Erythroblast (primary cell): ENCODE results near the gene SSR2.

Experiments used
- DNase-seq, 2 experiments: peaks; one replicate each; lab custom pipeline; 2025; lab: John Stamatoyannopoulos, UW
- GATA1 ChIP-seq: IDR thresholded peaks from 2 replicates; pipeline ENCODE4 v1.6.1; 2011; ENCODE audit warnings: low read depth, mild to moderate bottlenecking, control low read depth, low read length, moderate library complexity
- POLR2A ChIP-seq: IDR thresholded peaks from 2 replicates; pipeline ENCODE4 v1.6.1; 2011; ENCODE audit warnings: mild to moderate bottlenecking, low read length

The SSR2 gene

DNA sequence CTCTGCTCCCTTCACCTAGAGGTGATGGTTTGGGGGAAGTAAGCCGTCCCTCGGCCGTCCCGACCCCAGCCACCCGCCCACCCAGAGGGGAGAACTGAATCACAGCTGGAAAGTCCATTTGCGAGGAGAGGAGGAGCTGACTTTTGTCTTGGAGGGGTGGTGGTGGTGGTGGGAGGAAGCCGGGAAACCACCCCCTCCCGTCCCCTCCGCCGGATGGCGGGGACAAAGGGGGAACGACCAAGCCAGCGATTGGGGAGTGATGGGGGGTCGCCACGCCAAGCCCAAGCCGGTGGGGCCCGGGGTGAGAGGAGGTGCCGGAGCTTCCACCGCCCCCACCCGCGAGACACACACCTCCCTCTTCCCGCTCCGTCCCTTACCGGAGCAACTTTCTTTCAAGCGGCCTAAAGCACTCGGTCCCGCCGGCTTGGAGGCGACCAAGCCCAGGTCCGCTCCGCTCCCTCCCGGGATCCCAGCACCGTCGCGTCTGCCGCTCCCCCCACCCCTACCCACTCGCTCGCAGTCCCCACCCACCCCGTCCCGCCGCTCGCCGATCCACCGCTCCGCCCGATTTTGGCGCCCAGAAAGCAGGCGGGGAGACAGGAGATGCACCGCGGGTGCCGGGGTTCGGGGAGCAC is 42.9 kb downstream of the SSR2 start:
- TF ChIP-seq POLR2A (no peak), GATA1 (no peak)
- peak; percentile 58 to 74 for DNase-seq

DNA sequence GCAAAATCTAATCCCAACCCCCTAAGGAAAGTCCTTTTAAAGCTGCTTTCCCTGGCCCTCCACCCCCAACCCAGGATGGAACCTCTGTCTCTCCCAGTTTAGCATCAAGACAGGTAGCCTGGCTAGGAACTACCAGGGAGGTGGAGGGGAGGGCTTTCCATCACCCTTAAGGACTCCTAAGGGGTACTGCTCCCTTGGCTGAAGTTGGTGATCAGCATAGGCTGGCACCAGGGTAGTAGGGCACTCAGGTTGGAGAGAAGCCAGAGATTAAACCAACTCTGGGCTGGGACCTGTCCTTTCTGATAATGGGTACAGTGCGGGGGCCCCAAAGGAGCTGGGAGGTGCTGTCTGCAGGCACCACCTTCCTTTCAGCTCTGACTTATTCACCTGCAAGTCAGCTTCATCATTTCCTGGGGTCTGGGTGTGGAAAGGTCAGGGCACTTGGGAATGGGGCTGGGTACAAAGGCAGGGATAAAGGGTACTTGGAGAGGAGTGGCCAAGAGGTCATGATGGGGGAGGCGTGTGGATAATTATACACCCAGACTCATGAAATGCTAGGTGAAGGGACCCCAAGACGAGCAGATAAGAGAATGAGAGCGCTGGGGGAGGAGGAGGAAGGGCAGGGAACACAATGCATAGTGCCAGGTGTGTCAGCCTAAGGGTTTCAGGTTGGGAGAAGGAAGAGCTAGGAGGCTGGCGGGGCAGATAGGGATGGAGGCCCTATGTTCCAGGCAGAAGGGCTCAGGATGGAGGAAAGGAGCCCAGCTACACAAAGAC is 43.6 kb downstream of the SSR2 start:
- TF ChIP-seq POLR2A (peak; percentile 80), GATA1 (no peak)
- peak; percentile 62 to 66 for DNase-seq

DNA sequence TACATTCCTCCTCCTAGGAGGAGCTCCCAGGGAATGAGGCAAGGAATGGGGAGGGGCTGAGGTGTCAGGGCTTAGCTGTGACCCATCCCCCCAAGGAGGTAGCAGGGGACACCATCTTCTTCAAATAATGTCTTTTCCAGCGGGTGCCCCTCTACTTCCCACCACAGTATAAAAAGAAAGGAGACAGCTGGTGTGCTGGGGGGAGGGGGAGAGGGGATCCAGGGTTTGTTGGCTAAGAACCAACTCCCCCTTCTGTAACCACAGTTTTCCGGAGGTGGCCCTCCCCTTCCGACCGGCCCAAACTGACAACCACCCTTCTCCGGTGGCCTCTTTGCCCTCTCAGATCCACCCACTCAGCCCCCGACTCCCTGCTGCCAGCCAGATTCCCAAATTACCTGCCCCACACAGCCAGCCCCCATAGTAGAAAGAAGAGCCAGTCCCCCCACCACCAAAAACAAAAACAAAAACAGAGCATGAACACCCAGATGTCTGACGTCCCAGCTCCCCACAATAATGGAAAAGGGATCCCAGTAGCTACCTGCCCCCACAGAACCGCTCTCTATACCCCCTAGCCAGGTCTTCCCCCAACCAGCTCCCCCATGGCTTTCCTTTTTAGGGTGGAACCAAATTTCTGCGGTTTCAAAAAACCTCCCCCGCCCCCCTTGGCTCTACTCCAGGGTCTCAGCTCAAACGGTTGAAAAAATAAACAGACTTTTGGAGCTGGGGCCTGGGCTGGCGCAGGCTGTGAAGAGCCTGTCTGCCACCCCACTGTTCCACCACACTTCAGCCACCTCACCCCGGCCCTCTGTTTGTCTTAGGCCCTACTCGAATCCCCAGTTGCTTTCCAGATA is 44.5 kb downstream of the SSR2 start:
- no peak for TF ChIP-seq GATA1
- TF ChIP-seq POLR2A, result no peak
- DNase-seq, result peak; percentile 87 to 89

DNA sequence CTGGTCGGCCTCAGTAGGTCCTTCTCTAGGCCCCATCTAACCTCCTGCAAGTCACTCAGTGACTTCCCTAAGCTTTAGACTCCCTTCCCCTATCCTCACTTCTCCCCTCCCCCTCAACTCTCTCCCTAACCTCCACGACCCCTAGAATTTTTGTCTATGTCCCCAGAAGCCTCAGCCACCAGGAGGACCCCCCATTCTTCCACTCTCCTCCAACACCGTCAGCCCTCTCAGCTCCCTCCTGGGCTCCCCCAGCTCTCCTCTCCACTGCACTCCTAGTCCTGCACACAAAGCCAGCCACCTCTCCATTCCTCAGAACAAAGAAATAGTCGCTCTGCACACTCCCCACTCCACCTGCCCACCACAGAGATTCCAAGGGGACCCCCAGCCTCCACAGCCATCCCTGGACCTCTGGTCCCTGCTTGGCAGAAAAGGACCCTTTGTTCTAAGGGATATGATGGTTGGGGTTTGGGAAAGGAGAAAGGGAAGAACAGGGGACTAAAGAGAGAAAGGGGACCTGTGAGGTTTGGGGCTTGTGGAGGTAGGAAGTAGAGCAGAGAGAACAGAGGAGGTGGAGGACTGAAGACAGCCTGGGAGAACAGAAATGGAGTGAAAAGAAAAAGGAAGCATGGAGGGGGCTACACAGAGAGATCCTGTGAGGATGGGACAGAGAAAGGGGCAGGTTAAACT is 45.2 kb downstream of the SSR2 start:
- DNase-seq, result no peak
- TF ChIP-seq GATA1, result no peak
- TF ChIP-seq POLR2A, result no peak

DNA sequence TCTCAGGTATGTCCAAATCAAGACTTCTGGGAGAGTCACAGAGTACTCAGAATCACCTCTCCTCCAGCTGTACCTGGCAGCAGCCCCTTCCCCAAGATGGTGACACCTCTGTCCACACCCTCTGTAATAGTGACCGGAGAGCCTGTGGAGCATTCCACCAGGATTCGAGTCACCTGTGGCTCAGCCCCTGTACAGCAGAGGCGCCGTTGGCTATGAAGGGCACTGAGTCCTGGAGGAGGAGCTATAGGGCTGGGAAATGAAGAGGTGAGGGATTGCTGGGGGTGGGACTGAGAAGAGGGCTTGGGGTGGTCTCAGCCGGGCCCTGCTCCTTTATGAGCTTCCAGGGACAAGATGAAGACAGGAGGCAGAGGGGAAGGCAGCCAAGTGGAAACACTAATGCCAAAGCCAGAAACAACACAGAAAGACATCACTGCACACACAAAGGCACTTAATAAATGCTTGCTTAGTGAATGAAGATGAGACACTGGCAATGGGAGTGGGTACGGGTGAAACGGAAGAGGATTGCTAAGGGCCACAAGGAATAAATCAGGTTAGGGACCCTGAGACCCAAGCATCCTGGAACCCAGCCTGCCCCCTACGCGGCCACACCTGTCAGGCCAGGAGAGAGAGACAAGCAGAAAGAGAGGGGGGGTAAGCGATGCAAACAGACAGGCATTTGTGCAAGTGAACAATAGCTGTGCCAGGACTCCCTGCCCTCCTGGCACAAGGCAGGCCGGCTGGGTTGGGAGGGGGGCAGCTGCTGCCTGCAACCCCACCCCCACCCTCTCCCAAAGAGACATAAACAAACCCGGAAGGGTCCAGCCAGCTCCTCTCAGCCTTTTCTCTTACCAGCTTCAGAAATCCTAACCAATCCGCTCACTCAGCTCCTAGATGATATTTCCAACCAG is 46.3 kb downstream of the SSR2 start:
- no peak for TF ChIP-seq POLR2A
- no peak for TF ChIP-seq GATA1

DNA sequence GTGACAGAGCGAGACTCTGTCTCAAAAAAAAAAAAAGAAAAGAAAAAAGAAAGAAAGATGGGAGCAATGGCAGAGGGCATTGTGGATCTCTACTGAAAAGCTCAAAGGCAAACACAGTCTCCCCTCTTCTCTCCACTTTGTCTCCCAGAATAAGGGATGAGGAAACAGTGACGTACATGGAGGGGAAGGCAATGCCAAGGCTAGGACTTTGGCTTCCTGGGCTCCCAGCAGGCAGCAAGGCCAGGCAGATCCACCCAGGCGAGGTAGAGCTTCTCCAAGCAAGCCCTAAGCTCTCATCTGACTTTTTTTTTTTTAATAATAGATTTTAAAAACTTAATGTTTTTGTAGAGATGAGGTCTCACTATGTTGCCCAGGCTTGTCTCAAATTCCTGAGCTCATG is 47.0 kb downstream of the SSR2 start:
- TF ChIP-seq GATA1 (no peak), POLR2A (no peak)
- DNase-seq, result no peak

More for the DNA sequence above, 46.3 kb downstream of the SSR2 start:
- DNase-seq, result no peak

DNA sequence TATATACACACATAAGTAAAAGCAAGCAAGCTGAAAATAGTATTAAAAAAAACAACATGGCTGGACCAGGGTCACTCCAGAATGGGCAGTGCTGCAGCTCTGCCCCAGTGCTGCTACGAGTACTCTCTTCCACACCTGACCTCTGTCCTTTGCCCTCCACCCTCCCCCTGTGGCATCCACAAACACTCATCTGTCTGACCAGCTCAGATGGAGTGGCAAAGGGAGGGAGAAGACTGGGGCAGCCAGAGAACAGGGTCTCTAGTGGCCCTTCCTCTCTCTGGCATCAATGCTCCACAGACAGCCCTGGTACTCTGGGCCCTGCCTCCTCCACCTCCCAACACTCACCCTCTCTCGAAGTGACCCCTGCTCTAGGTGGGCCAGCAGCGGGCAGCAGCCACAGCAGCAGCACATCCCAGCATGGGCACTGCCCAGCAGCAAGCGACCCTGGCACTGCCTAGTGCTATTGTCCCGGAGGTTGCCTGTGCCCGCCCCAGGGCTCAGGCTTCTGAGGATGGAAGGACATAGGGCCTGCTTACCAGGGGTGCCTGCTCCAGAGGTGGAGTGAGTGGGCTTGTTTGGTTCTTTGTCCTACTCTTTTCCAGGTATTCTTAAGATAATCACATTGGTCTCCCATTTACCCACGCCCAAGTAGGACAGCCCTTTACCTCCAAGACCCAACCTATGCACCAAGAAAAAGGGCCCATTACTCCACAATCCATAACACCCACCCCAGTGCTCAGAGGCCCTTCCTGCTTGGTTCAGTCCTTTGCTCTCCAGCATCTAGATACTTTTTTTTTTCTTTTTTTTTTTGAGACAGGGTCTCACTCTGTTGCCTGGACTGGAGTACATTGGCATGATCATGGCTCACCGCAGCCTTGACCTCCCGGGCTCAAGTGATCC is 48.6 kb downstream of the SSR2 start:
- DNase-seq, result no peak
- no peak for TF ChIP-seq GATA1
- TF ChIP-seq POLR2A, result no peak

DNA sequence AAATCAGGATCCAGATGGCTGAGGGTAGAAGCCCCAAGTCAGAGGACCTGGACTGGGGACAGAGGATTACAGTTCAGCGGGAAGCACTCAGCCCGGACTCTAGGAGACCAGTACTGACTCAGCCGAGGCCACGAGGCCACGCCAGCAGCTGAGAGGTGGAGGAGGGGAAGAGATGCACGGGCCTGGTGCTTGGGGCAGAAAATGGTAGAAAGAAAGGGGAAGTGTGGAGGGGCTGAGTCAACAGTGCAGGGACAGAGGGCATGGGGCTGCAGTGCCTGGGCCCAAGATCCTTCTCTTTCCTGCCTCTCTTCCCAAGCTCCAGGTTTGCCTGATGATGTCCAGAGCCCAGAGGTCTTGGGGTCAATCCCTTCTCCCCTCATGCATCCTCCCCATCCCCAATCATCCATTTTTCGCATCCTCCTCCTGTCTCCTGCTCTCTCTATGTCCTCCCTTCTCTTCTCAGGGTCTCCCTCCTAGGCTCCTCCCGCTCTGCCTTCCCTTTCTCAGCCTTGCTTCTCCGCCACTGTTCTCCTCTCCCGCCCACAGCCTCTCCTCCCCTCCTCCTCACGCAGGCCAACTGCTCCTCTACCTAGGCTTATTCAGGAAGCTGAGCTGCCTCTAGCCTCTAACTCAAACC is 50.1 kb downstream of the SSR2 start:
- peak in 1 of 2 experiments; percentile 34 for DNase-seq
- TF ChIP-seq GATA1 (no peak), POLR2A (no peak)

DNA sequence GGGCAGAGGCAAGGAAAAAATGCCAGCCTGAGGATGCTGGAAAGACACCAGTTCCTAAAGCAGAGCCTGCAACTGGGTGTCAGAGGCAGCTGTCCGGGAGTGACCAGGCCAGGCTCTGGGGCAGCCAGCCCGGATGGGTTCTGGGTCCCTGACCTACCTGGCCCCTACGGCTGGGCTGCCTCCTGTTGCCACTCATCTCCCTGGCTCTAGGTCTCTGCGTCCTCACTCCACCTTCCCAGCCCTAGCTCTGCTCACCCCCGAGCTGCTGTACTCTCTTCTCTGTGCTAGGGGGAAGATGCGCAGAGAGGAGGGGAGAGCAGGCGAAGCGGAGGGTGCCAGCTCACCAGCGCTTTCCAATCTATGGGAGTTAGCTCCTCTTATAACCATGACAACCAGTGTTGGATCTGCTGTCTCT is 51.4 kb downstream of the SSR2 start:
- no peak for DNase-seq
- no peak for TF ChIP-seq GATA1
- no peak for TF ChIP-seq POLR2A

DNA sequence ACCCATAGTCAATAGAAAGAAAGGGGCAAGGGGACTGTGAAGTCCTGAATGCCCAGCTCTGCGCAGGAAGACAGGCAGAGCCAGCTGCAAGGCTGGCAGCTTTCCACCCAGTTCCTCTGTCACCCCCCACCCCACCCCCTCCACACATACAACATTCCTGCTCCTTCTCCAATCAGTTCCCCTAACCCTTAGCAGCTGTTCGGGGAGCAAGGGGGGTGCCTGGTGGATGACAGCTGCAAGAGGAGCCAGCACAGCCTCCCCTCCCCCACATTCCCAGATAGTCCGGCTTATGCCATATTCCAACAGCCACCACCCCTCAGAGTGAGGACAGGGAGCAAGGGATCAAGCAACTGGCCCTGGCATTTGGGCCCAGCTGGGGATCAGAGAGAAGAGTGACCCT is 52.1 kb downstream of the SSR2 start:
- DNase-seq, result no peak
- no peak for TF ChIP-seq GATA1

DNA sequence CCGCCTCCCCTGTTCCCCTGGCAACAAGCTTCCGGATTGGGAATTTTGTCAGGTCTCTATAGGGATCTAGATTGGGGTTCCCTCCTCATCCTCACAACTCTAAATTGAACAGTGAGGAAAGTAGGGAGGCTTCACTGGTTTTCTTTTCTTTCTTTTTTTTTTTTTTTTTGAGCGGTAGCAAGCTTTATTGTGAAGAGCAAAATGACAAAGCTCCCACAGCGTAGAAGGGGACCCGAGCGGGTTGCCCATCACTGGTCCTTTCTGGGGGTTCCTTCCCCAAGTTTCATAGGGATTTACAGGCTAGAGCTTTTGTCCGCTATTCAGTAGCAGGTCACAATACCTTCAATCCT is 52.7 kb downstream of the SSR2 start:
- TF ChIP-seq POLR2A, result no peak
- TF ChIP-seq GATA1, result no peak
- DNase-seq, result no peak
